ENCODE data around the gene FBXO9.
"Not testable (repeated sequence)": the region's sequence is repeated elsewhere in the genome, so short reads cannot be mapped to it uniquely, and the experiment has no call there.

Gene FBXO9

GRCh38 chr6:53048431-53049195 is 16.6 kb upstream of the FBXO9 start:
- peak; percentile 53 for DNase-seq

GRCh38 chr6:53049415-53049814 is 15.8 kb upstream of the FBXO9 start:
- DNase-seq, result no peak

GRCh38 chr6:53052152-53052551 is 13.1 kb upstream of the FBXO9 start:
- DNase-seq, result not testable (repeated sequence)

- no peak for DNase-seq
These were observed 10.7 kb upstream of the FBXO9 start for GRCh38 chr6:53054532-53054931.

GRCh38 chr6:53055873-53056272 is 9.3 kb upstream of the FBXO9 start:
- DNase-seq, result peak; percentile 65

GRCh38 chr6:53056273-53056672 is 8.9 kb upstream of the FBXO9 start:
- peak; percentile 17 for DNase-seq

- DNase-seq, result no peak
These were observed 6.6 kb upstream of the FBXO9 start for GRCh38 chr6:53058388-53059195.

- DNase-seq, result no peak
These were observed 5.3 kb upstream of the FBXO9 start for GRCh38 chr6:53059648-53060589.

GRCh38 chr6:53062169-53062539 is 3.0 kb upstream of the FBXO9 start:
- no peak for DNase-seq

GRCh38 chr6:53064255-53064654 is 949 bp upstream of the FBXO9 start:
- not testable (repeated sequence) for DNase-seq

GRCh38 chr6:53064726-53065265 is 408 bp upstream of the FBXO9 start:
- peak; percentile 98 for DNase-seq

- peak; percentile 55 for DNase-seq
These were observed 843 bp downstream of the FBXO9 start for GRCh38 chr6:53066077-53066417.

- DNase-seq, result peak; percentile 46
These were observed 1.9 kb downstream of the FBXO9 start for GRCh38 chr6:53066874-53067706.

- DNase-seq, result peak; percentile 92
These were observed 2.7 kb downstream of the FBXO9 start for GRCh38 chr6:53067849-53068361.

- DNase-seq, result no peak
These were observed 4.2 kb downstream of the FBXO9 start for GRCh38 chr6:53069427-53069826.

GRCh38 chr6:53070806-53071205 is 5.6 kb downstream of the FBXO9 start:
- DNase-seq, result no peak

GRCh38 chr6:53074347-53074746 is 9.1 kb downstream of the FBXO9 start:
- DNase-seq, result no peak

- DNase-seq, result no peak
These were observed 15.6 kb downstream of the FBXO9 start for GRCh38 chr6:53080813-53081212.

GRCh38 chr6:53086302-53086701 is 21.1 kb downstream of the FBXO9 start:
- no peak for DNase-seq

- no peak for DNase-seq
These were observed 24.7 kb downstream of the FBXO9 start for GRCh38 chr6:53089948-53090347.

- DNase-seq, result no peak
These were observed 25.4 kb downstream of the FBXO9 start for GRCh38 chr6:53090576-53090975.

- DNase-seq, result no peak
These were observed 30.1 kb downstream of the FBXO9 start for GRCh38 chr6:53095270-53095669.

Measured in hematopoietic multipotent progenitor cell treated with erythropoietin and hydrocortisone succinate and interleukin-3 and kit ligand, for 8 days (in vitro differentiated cells).